Measurements from ENCODE around the gene KRTAP4-9. TPM values are rescaled to one million over a fixed set of nuclear protein-coding genes. Genes with fewer than 3 reads are reported as not detected.

Gene KRTAP4-9
- total RNA-seq, 1 donor from 2014 or later: not detected

DNA sequence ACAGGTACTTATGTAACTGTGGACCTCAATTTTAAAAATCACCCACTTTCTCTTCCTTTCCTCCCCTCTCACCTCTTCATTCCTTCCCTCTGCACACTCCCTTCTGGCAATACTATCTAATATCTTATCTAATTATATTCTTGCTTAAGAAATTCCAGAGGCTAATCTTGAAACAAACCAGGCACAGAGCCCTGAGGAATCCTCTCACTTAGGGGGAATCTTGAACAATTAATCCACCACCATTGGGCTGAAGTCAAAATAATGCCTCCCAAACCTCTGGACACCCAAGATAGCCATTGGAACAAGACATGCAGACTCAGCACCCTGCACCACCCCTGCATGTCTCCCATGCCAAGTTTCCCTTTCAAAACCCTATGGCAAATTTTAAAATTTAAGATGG, 36.2 kb downstream of the KRTAP4-9 start:
- H3K9me3 ChIP-seq (ENCODE audit: low read depth): peaks cover 10% of the 10 kb centered on the region
- H2AFZ ChIP-seq (replicated peaks): no peak overlapping the region
- peaks cover 2% of the 10 kb centered on the region for H3K27me3 Mint-ChIP-seq (ENCODE audit: insufficient read depth, low read depth)
- no peak overlapping the region for H3K27ac Mint-ChIP-seq
- H3K4me3 ChIP-seq: no peak overlapping the region
- no peaks in the 10 kb centered on the region for H3K79me2 ChIP-seq (ENCODE audit: low read depth)
- H4K20me1 ChIP-seq (ENCODE audit: low read depth): no peaks in the 10 kb centered on the region
- H3K27ac ChIP-seq: no peak overlapping the region
- no peaks in the 10 kb centered on the region for H3K4me1 ChIP-seq
- H3K9me3 Mint-ChIP-seq: peaks cover 22% of the 10 kb centered on the region
- no peaks in the 10 kb centered on the region for H3K27me3 ChIP-seq
- no peaks in the 10 kb centered on the region for H3K4me1 Mint-ChIP-seq
- no peaks in the 10 kb centered on the region for H3K36me3 ChIP-seq
- no peaks in the 10 kb centered on the region for H3F3A ChIP-seq (ENCODE audit: low read depth)
- H3K4me3 Mint-ChIP-seq: no peak overlapping the region
- DNase-seq (ENCODE audit: low spot score): no peak
- no peaks in the 10 kb centered on the region for H3K36me3 Mint-ChIP-seq
- TF ChIP-seq EZH2 (IDR thresholded peaks at IDR 0.05) (no peak), CTCF (IDR thresholded peaks at IDR 0.05) (no peak), EZH2phosphoT487 (IDR thresholded peaks at IDR 0.05) (no peak)
- no peak overlapping the region for H3K9ac ChIP-seq
- H3K4me2 ChIP-seq: no peak overlapping the region

DNA sequence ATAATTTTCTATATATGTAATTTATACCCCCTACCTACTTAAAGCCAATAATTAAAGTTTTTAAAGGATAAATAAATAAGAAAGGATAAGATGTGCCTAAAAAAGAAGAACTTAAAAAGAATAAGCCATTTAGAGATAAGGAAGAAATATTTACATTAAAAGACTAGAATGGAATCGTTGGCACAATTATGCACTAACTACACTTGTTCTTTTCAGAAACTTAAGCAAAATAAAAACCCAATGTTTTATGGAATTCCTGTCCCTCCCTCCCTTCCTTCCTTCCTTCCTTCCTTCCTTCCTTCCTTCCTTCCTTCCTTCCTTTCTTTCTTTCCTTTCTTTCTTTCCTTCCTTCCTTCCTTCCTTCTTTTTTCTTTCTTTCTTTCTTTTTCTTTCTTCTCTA, 39.7 kb downstream of the KRTAP4-9 start:
- Histone ChIP-seq H3F3A (ENCODE audit: low read depth) (no peaks in the 10 kb centered on the region), H2AFZ (replicated peaks) (no peak overlapping the region), H3K4me1 (no peaks in the 10 kb centered on the region), H3K27ac (no peak overlapping the region), H3K27me3 (no peaks in the 10 kb centered on the region), H3K9ac (no peak overlapping the region), H3K4me2 (no peak overlapping the region), H3K36me3 (no peaks in the 10 kb centered on the region), H4K20me1 (ENCODE audit: low read depth) (no peaks in the 10 kb centered on the region), H3K4me3 (no peak overlapping the region), H3K79me2 (ENCODE audit: low read depth) (no peaks in the 10 kb centered on the region), H3K9me3 (ENCODE audit: low read depth) (peaks cover 6% of the 10 kb centered on the region)
- Mint-ChIP-seq H3K27ac (no peak overlapping the region), H3K27me3 (ENCODE audit: insufficient read depth, low read depth) (peaks cover 2% of the 10 kb centered on the region), H3K4me3 (no peak overlapping the region), H3K9me3 (peaks cover 16% of the 10 kb centered on the region), H3K4me1 (no peaks in the 10 kb centered on the region), H3K36me3 (no peaks in the 10 kb centered on the region)
- TF ChIP-seq CTCF (IDR thresholded peaks at IDR 0.05) (no peak), EZH2 (IDR thresholded peaks at IDR 0.05) (no peak), EZH2phosphoT487 (IDR thresholded peaks at IDR 0.05) (no peak)
- no peak for DNase-seq (ENCODE audit: low spot score)

GRCh38 chr17:41145261-41145660, 40.1 kb downstream of the KRTAP4-9 start:
- Mint-ChIP-seq H3K36me3 (no peaks in the 10 kb centered on the region), H3K27ac (no peak overlapping the region), H3K27me3 (ENCODE audit: insufficient read depth, low read depth) (peaks cover 2% of the 10 kb centered on the region), H3K4me1 (no peaks in the 10 kb centered on the region), H3K9me3 (peaks cover 16% of the 10 kb centered on the region), H3K4me3 (no peak overlapping the region)
- Histone ChIP-seq H3F3A (ENCODE audit: low read depth) (no peaks in the 10 kb centered on the region), H3K79me2 (ENCODE audit: low read depth) (no peaks in the 10 kb centered on the region), H3K9ac (no peak overlapping the region), H4K20me1 (ENCODE audit: low read depth) (no peaks in the 10 kb centered on the region), H3K4me3 (no peak overlapping the region), H3K27ac (no peak overlapping the region), H2AFZ (replicated peaks) (no peak overlapping the region), H3K27me3 (no peaks in the 10 kb centered on the region), H3K36me3 (no peaks in the 10 kb centered on the region), H3K4me1 (no peaks in the 10 kb centered on the region), H3K9me3 (ENCODE audit: low read depth) (peaks cover 6% of the 10 kb centered on the region), H3K4me2 (no peak overlapping the region)
- TF ChIP-seq EZH2phosphoT487 (IDR thresholded peaks at IDR 0.05) (no peak), EZH2 (IDR thresholded peaks at IDR 0.05) (no peak), CTCF (IDR thresholded peaks at IDR 0.05) (no peak)
- no peak for DNase-seq (ENCODE audit: low spot score)
